Subcutaneous adipose tissue (tissue), 4 donors: ENCODE results near the gene DNAI2. TPM values are rescaled to one million over a fixed set of nuclear protein-coding genes. Genes with fewer than 3 reads are reported as not detected.

Source experiments
- CTCF ChIP-seq: fragments of 450-650 bp; IDR thresholded peaks from one replicate; pipeline ENCODE4 v1.5.1; 2016; ENCODE audit warnings: low read depth, mild to moderate bottlenecking, control low read depth, antibody characterized with exemption, moderate library complexity
- total RNA-seq, 4 donors: library from RNA; depleted of rRNA; stranded (reverse); fragments of >200 nt; gene quantifications; one replicate each; pipeline ENCODE4 v1.1.0, GENCODE V29; 2016

Gene DNAI2
- total RNA-seq, 4 donors from 2014 or later, result not detected

- TF ChIP-seq CTCF, result no peak
Observed at GRCh38 chr17:74343526-74344284, 69.7 kb downstream of the DNAI2 start.

GRCh38 chr17:74344658-74345057, 70.6 kb downstream of the DNAI2 start:
- TF ChIP-seq CTCF, result no peak

GRCh38 chr17:74345433-74346241, 71.6 kb downstream of the DNAI2 start:
- TF ChIP-seq CTCF, result no peak

- no peak for TF ChIP-seq CTCF
Observed at GRCh38 chr17:74347646-74348045, 73.6 kb downstream of the DNAI2 start.

GRCh38 chr17:74349120-74349519, 75.1 kb downstream of the DNAI2 start:
- TF ChIP-seq CTCF, result no peak

GRCh38 chr17:74350486-74350885, 76.5 kb downstream of the DNAI2 start:
- no peak for TF ChIP-seq CTCF

- TF ChIP-seq CTCF, result no peak
Observed at GRCh38 chr17:74351552-74352210, 77.6 kb downstream of the DNAI2 start.
